Transverse colon (tissue), 4 donors: Measurements from ENCODE around the gene EIF3A.

Source experiments
- CTCF ChIP-seq, 5 experiments: fragments of 200-600 bp in 3 of 5; fragments of 450-650 bp in 2 of 5; sonication (generic) in 3 of 5; IDR thresholded peaks; 1 replicate in 2 of 5; 2 replicates in 3 of 5; pipeline ENCODE4 v1.5.1; 2016 to 2017; ENCODE audit warnings: antibody characterized with exemption in 5 of 5, inconsistent platforms in 3 of 5, mild to moderate bottlenecking in 2 of 5, moderate library complexity in 1 of 5
- EP300 ChIP-seq: sonication (generic); formaldehyde crosslinking; IDR thresholded peaks from one replicate; pipeline ENCODE4 v1.6.1; 2017; ENCODE audit warnings: antibody characterized with exemption, low read depth
- POLR2A ChIP-seq: fragments of 450-650 bp; IDR thresholded peaks from one replicate; pipeline ENCODE4 v1.6.1; 2016; ENCODE audit warnings: antibody characterized with exemption, mild to moderate bottlenecking, moderate library complexity
- POLR2AphosphoS5 ChIP-seq, 3 donors: sonication (generic); formaldehyde crosslinking; IDR thresholded peaks; one replicate each; pipeline ENCODE4 v1.6.1; 2016; ENCODE audit warnings: antibody characterized with exemption in 3 of 3

GRCh38 chr10:119070395-119071165 lies 10.0 kb downstream of the EIF3A start:
- no peak for TF ChIP-seq CTCF (IDR thresholded peaks at IDR 0.05)
- no peak for TF ChIP-seq POLR2AphosphoS5 (IDR thresholded peaks at IDR 0.05)
- no peak for TF ChIP-seq POLR2A
- TF ChIP-seq EP300, result no peak
